CD4-positive, alpha-beta T cell treated with Interleukin-17A for 4 hours (primary cell): ENCODE measurements around the gene GTF2H3.
"Not testable (repeated sequence)": the region's sequence is repeated elsewhere in the genome, so short reads cannot be mapped to it uniquely, and the experiment has no call there.

Experiments used
- DNase-seq: peaks from one replicate; pipeline ENCODE4 v3.0.0-alpha.2; 2020; ENCODE audit warnings: mixed read lengths

Gene GTF2H3

DNA sequence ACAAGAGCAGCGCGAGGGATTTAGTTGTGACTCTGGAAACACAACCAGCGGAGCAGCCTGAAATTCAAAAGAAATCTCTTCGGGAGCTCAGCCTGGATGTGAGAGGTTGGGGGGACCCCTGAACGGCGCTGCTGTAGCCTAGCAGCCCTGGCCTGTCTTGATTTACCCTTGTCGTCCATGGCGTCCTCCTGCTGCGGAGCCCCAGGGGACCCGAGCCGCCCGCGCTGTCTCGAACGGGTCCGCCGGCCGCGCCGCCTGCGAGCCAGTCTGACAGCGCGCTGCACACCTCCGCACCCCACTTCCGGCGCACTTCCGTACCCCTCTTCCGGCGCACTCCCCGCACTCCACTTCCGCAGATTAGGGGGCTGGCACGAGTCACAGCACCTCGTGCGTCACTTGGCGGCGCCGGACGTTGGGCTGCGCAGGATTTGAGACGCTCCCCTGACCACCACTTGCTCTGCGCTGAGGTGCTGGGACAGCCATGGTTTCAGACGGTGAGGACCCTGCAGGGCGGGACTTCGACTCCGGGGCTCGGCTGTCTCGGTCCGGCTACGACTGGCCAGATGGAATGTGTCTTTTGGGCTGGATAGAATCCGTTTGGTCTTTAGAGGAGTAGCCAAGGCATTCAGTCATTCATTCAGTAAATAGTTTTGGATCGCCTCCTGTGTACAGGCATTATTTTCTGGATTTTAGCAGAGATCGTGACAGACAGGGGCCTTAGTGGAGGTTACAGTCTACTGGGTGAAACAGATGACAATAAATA, at the start of gene GTF2H3, which contains the start of gene EIF2B1:
TSS of gene GTF2H3 (plus strand) at position 451 of the 763 bp plus-strand sequence. CDS start at position 482, 31 bp downstream.
TSS of gene EIF2B1 (minus strand) at position 308 of the 763 bp plus-strand sequence. CDS start at position 179, 129 bp downstream.
- DNase-seq: peak; percentile 96

- DNase-seq: no peak
These were observed 41.7 kb upstream of the GTF2H3 start for GRCh38 chr12:123591702-123592481.

DNA sequence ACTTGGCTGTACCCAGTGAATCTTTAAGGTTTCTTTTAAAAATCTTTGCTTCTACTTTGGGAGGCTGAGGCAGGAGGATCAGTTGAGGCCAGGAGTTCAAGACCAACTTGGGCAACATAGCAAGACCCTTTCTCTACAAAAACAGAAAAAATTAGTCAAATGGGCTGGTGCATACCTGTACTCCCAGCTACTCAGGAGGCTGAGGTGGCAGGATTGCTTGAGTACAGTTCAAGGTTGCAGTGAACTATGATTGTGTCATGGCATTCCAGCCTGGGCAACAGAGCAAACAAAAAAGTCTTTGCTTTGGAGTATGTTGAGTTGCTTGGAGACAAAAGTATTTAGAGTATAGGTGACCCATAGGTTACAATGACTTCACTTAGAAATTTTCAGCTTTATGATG, 37.9 kb upstream of the GTF2H3 start:
- DNase-seq: no peak

DNA sequence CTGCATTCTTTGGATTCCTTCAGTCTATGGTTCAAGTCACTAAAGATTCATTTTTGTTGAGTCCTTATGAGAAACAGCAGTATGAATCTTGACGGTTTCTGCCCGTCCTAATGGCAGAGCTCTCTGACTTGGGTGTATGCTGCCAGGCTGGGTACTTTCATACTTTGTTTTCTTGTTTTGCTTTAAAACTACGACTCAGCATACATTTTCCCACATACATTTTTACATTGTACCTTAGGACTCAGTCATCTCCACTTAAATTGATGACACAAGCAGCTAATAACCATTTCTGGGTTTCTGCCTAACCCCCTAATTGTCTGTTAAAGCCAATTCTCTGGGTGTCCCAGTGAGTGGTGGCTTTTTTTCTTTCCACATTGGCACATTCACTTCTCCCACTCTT, 36.5 kb upstream of the GTF2H3 start:
- DNase-seq: no peak

DNA sequence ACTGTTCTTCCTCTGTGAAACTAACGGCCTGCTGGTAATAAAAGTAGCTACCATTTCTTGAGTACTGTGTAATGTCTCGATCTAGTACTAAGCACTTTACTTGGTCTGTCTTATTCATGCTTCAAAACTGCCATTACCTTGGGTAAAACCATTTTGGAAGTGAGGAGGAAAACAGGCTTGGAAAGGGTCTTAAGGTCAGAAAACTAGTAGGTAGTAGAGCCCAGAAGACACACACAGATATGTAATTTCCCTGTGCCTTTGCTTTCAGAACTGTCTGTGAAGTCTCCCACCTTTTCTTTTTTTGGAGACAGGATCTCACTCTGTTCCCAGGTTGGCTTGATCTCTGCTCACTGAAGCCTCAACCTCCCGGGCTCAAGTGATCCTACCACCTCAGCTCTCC, 35.1 kb upstream of the GTF2H3 start:
- DNase-seq: no peak

- DNase-seq: no peak
These were observed 34.3 kb upstream of the GTF2H3 start for GRCh38 chr12:123599310-123599709.

DNA sequence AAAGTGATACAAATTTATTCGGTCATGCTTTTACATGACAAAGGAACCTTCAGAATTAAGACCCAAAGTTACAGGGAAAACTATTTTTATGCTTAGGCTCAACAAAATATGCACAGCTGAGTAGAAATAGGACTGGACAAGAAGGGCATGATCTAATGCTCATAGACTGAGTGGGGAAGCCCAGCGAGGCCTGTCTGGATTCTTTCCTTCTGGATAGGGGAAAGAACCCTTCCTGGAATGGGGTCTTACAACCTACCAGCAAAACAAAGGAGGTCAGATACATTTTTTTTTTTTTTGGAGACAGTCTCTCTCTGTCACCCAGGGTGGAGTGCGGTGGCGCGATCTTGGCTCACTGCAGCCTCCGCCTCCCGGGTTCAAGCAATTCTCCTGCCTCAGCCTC, 33.9 kb upstream of the GTF2H3 start:
- no peak for DNase-seq

DNA sequence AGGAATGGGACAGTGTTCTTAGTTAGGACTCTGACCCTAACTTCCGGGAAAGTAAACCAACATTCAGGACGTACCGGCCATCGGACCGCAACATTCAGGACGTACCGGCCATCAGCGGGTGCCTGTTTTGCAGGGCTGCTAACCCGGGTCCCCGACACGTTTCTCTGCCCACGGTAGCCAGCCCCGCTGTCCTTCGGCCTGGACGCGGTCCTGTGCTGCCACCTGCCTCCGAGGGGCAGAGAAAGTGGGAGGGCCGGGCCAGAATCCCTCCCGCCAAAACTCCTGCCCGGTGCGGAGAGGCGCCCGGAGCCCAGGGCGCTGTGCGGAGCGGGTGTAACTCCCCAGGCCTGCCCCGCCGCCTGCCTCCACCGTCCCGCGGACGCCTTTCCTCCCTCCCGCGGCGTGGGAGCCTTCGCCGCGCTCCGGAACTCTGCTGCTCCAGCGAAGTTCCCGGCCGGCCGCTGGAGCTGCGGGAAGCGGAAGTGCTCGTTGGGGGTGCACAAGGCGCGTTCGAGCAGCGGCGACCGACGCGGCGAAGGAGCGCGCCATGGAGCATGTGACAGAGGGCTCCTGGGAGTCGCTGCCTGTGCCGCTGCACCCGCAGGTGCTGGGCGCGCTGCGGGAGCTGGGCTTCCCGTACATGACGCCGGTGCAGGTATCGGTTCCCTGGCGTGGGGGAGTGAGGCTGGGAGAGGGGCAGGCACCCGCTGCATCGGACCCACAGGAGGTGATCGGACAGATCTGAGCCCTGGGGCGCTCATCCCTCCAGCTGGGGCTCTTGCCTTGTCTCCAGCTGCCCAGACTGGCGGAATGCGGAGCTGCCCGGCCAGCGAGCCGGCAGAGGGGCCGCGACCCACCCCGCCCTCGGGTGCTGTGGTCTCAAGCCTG, 31.8 kb upstream of the GTF2H3 start, which contains the start of gene DDX55:
TSS of gene DDX55 (plus strand) at position 498 of the 888 bp plus-strand sequence. CDS start at position 548, 50 bp downstream.
- DNase-seq: peak; percentile 88

GRCh38 chr12:123602651-123603195, 30.9 kb upstream of the GTF2H3 start:
- no peak for DNase-seq

- DNase-seq: not testable (repeated sequence)
These were observed 30.1 kb upstream of the GTF2H3 start for GRCh38 chr12:123603495-123603894.

GRCh38 chr12:123607756-123608155, 25.9 kb upstream of the GTF2H3 start:
- no peak for DNase-seq

DNA sequence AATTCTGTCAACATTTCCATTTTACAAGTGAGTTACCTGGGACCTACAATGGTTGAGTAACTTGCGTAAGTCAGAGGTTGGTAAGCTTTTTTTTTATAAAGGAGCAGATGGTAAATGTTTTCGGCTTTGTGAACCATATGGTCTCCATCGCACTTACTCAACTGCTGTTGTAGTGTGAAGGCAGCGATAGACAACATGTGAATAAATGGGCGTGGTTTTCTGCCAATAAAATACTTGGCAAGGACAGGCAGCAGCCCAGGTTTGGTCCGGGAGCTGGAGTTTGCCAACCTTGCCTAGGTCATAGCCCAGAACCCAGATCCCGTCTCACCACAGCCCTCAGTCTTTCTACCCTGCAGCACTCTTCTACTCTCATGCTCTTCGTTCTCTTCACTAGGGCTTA, 25.4 kb upstream of the GTF2H3 start:
- no peak for DNase-seq

DNA sequence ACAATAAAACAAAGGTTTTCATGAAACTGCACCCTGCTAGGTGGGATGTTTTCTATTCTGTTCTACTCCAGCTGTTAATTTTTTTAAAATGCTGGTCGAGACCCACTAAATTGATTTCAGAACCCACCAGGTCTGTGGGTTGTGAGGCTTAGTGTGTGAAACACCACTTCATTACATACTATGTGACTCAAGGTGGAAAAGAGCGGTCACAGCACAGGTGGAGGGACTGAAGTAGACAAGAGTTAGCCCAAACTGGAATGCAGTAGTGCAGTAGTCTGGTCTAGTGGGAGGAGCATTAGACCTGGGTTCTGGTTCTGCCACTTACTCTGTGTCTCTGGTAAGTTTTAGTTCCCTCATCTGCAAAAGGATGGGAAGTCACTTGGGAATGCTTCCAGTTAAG, 19.5 kb upstream of the GTF2H3 start:
- no peak for DNase-seq

- no peak for DNase-seq
These were observed 19.1 kb upstream of the GTF2H3 start for GRCh38 chr12:123614531-123614930.

DNA sequence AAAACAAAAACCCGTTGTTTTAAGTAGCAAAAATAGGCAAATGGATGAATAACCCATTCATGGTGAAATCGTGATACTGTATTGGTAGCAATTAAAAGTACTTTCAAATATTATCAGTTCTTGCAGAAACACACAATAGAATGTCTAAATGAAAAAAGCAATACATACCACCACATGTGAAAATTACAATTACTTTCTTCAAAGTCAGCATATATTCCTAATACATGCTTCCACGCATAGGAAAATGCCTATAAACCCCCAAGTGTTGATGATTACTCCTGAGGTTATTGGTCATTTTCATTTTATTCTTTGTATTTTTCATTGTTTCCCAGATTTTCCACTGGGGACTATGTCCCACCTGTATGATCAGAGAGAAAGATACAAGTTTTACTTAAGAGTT, 16.5 kb upstream of the GTF2H3 start:
- DNase-seq: no peak

DNA sequence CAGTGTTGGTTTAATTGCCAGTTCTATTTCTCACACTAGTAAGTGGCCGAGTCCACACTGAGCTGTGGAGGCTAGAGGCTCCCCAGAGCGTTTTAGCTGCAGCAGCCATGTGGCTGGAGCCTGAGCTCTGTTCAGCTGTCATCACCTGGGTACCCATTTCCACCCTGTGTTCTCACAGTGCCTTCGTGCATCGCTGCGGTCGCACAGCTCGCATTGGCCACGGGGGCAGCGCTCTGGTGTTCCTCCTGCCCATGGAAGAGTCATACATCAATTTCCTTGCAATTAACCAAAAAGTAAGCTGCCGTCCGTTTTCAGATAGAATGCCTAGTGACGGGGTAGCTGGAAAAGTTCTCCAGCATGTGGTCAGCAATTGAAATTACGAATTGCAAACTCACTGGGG, 16.0 kb upstream of the GTF2H3 start:
- DNase-seq: no peak

- no peak for DNase-seq
These were observed 12.5 kb upstream of the GTF2H3 start for GRCh38 chr12:123621101-123621500.

GRCh38 chr12:123621619-123622530, 11.8 kb upstream of the GTF2H3 start:
- DNase-seq: no peak

DNA sequence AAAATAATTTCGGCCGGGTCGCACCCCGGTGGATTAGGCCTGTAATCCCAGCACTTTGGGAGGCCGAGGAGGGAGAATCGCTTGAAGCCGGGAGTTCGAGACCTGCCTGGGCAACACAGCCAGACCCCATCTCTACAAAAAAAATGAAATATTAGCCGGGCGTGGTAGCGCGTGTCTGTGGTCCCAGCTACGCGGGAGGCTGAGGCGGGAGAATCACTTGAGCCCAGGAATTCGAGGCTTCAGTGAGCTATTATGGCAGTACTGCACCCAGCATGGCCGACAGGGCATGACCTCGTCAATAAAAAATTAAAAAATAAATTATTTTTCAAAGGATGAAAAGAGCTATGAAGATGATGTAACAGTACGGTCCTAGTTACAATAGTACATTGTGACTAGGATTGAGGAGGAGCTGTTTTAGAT, 523 bp downstream of the GTF2H3 start:
- no peak for DNase-seq

DNA sequence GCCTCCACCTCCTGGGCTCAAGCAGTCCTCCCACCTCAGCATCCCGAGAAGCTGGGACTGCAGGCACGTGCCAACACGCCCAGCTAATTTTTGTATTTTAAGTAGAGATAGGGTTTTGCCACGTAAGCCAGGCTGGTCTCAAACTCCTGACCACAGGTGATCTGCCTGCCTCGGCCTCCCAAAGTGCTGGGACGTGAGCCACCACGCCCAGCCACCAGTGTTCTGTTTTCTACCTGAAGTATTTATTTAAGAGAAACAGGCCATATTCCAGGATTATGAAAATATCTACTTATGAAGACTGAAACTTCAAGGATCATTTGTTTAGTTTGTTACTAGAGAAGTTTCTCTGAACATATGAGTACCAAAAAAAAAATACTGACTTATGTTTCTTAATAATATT, 10.3 kb downstream of the GTF2H3 start:
- DNase-seq: no peak

DNA sequence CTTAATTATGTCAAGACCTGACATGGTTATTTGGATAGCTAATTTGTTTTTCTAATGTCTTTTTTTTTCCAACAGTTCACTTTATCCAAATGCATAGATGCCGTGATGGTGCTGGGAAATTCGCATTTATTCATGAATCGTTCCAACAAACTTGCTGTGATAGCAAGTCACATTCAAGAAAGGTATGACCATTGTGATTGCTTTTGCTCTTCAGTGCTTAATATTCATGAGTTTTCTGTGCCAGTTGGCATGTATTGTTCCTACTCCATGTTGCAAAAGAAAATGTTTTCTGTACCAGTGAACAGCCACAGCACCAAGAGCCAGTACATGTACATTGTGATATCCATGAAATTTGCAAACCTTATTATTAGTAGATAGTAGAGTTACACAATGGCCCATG, 11.8 kb downstream of the GTF2H3 start:
- no peak for DNase-seq
